PFSK-1 (cell line): ENCODE measurements around the gene SEC31B.

Experiments used
- POLR2AphosphoS5 ChIP-seq: IDR thresholded peaks from 2 replicates; pipeline ENCODE4 v1.6.1; 2012; ENCODE audit warnings: low read depth, mild to moderate bottlenecking, control low read depth, low read length, moderate library complexity
- SIN3A ChIP-seq: IDR thresholded peaks from 2 replicates; pipeline ENCODE4 v1.6.1; 2012; ENCODE audit warnings: mild to moderate bottlenecking, low read length, moderate library complexity, borderline replicate concordance; ENCODE audit not compliant: insufficient read depth
- TAF1 ChIP-seq: IDR thresholded peaks from 2 replicates; pipeline ENCODE4 v1.6.1; 2012; ENCODE audit warnings: low read length, control low read depth, borderline replicate concordance; ENCODE audit not compliant: insufficient read depth
- TF ChIP-seq, protein P1 (sequence below), 2 experiments: IDR thresholded peaks; 2 replicates each; pipeline versions ENCODE4 v1.6.1 to v1.8.0; 2011 to 2012; ENCODE audit warnings: low read depth in 2 of 2, low read length in 2 of 2, control low read depth in 1 of 2, inconsistent platforms in 1 of 2, mild to moderate bottlenecking in 1 of 2, moderate library complexity in 1 of 2; ENCODE audit not compliant: insufficient read depth in 1 of 2

DNA sequence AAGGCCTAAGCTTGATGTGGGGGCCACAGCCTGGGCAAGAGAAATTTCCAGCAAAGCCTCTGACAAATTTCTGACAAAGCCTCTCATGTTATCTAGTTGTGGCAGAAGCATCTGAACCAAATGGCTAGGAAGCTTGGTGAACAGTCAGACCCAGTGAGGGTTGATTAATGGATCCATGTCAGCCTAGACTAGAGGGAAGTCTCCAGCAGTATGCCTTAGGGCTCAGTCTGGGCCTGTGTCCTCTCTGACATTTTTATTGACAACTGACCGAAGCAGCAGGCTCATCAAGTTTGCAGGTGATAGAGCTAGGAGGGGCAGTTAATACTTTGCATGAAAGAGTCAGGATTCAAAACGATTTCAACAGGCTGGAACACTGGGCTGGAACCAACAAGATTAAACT lies 41.3 kb upstream of the SEC31B start:
- no peak for TF ChIP-seq POLR2AphosphoS5
- TF ChIP-seq TAF1 = no peak
- no peak for TF ChIP-seq SIN3A
- TF ChIP-seq, protein P1, sequence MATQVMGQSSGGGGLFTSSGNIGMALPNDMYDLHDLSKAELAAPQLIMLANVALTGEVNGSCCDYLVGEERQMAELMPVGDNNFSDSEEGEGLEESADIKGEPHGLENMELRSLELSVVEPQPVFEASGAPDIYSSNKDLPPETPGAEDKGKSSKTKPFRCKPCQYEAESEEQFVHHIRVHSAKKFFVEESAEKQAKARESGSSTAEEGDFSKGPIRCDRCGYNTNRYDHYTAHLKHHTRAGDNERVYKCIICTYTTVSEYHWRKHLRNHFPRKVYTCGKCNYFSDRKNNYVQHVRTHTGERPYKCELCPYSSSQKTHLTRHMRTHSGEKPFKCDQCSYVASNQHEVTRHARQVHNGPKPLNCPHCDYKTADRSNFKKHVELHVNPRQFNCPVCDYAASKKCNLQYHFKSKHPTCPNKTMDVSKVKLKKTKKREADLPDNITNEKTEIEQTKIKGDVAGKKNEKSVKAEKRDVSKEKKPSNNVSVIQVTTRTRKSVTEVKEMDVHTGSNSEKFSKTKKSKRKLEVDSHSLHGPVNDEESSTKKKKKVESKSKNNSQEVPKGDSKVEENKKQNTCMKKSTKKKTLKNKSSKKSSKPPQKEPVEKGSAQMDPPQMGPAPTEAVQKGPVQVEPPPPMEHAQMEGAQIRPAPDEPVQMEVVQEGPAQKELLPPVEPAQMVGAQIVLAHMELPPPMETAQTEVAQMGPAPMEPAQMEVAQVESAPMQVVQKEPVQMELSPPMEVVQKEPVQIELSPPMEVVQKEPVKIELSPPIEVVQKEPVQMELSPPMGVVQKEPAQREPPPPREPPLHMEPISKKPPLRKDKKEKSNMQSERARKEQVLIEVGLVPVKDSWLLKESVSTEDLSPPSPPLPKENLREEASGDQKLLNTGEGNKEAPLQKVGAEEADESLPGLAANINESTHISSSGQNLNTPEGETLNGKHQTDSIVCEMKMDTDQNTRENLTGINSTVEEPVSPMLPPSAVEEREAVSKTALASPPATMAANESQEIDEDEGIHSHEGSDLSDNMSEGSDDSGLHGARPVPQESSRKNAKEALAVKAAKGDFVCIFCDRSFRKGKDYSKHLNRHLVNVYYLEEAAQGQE (IDR thresholded peaks at IDR 0.05; ENCODE audit: insufficient read depth in 1 of 2, low read depth in 2 of 2, low read length in 2 of 2) = no peak
